Central memory CD8-positive, alpha-beta T cell (primary cell): ENCODE measurements around the gene MCEMP1.

Experiments
- ATAC-seq: fragments of 150-1000 bp; cut with Tn5 transposase; replicated peaks from 2 replicates; pipeline ENCODE4 v1.10.0; 2022; ENCODE audit warnings: mild to moderate bottlenecking, moderate FRiP score, moderate number of reproducible peaks; ENCODE audit not compliant: poor library complexity, severe bottlenecking; ENCODE audit errors: extremely low read depth
- DNase-seq, 2 donors: peaks; one replicate each; pipeline ENCODE4 v3.0.0; 2021; ENCODE audit warnings: low spot score in 2 of 2
- H3K27ac Mint-ChIP-seq: one replicate; pipeline ENCODE4 v1.8.0; 2022; ENCODE audit warnings: low read depth, mild to moderate bottlenecking, moderate library complexity, mixed read lengths
- H3K27me3 Mint-ChIP-seq: one replicate; pipeline ENCODE4 v1.8.0; 2022; ENCODE audit warnings: mixed read lengths
- H3K36me3 Mint-ChIP-seq: one replicate; pipeline ENCODE4 v1.8.0; 2022; ENCODE audit warnings: mild to moderate bottlenecking, moderate library complexity, mixed read lengths; ENCODE audit not compliant: insufficient read depth
- H3K4me1 Mint-ChIP-seq: one replicate; pipeline ENCODE4 v1.8.0; 2022; ENCODE audit warnings: mixed read lengths
- H3K4me3 Mint-ChIP-seq: one replicate; pipeline ENCODE4 v1.8.0; 2022; ENCODE audit warnings: mild to moderate bottlenecking, moderate library complexity, mixed read lengths
- H3K9me3 Mint-ChIP-seq: one replicate; pipeline ENCODE4 v1.8.0; 2022; ENCODE audit warnings: mixed read lengths

Gene MCEMP1, protein sequence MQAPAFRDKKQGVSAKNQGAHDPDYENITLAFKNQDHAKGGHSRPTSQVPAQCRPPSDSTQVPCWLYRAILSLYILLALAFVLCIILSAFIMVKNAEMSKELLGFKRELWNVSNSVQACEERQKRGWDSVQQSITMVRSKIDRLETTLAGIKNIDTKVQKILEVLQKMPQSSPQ

DNA sequence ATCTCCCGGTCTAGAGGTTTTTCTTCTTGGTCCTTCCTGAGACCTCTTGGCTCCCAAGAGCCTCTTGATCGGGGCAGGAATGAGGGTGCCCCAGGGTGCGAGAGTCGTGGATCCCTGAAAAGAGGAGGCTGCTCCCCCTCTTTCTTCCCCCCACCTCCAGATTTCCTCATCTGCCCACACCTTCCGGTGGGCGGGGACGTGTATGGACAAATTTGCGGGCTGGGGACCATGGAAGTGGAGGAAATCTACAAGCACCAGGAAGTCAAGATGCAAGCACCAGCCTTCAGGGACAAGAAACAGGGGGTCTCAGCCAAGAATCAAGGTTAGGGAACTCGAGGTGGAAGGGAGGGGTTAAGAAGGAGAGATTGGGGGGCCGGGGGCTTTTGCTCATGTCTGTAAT lies at the start of gene MCEMP1:
TSS of gene MCEMP1 (plus strand) at position 237 of the 400 bp plus-strand sequence. CDS start at position 268, 31 bp downstream.
- DNase-seq (no peak), ATAC-seq (no peak)
- Mint-ChIP-seq H3K27me3 (peaks cover 62% of the 10 kb centered on the region), H3K4me1 (peaks cover 29% of the 10 kb centered on the region), H3K27ac (no peak within 1 kb of the TSS), H3K36me3 (peaks cover 9% of the 10 kb centered on the region), H3K4me3 (no peak within 1 kb of the TSS), H3K9me3 (no peaks in the 10 kb centered on the region)

DNA sequence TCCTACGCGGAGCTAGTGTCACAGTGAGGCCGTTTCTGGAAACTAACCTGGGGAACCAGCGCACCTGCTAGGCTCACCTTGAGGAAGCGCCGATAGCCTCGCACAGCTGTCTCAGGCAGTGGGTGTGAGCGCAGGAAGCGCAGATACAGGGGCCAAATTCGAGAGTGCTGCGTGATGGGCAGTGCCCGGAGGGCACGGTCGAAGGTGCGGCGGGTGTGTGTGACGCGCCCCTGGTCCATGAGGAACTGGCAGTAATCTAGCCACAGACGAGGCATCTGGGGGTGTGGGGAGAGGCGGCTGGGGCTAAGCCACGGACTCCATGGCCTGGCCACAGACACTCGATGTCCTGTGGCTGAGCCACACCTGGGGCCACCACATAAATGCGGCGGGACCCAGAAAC lies 49.7 kb upstream of the MCEMP1 start:
- H3K4me3 Mint-ChIP-seq: peak overlapping the region; percentile 50
- H3K27ac Mint-ChIP-seq: no peak overlapping the region
- ATAC-seq (no peak), DNase-seq (no peak)
- H3K27me3 Mint-ChIP-seq: no peaks in the 10 kb centered on the region
- peaks cover 54% of the 10 kb centered on the region for H3K36me3 Mint-ChIP-seq
- peaks cover 35% of the 10 kb centered on the region for H3K4me1 Mint-ChIP-seq
- H3K9me3 Mint-ChIP-seq: no peaks in the 10 kb centered on the region

DNA sequence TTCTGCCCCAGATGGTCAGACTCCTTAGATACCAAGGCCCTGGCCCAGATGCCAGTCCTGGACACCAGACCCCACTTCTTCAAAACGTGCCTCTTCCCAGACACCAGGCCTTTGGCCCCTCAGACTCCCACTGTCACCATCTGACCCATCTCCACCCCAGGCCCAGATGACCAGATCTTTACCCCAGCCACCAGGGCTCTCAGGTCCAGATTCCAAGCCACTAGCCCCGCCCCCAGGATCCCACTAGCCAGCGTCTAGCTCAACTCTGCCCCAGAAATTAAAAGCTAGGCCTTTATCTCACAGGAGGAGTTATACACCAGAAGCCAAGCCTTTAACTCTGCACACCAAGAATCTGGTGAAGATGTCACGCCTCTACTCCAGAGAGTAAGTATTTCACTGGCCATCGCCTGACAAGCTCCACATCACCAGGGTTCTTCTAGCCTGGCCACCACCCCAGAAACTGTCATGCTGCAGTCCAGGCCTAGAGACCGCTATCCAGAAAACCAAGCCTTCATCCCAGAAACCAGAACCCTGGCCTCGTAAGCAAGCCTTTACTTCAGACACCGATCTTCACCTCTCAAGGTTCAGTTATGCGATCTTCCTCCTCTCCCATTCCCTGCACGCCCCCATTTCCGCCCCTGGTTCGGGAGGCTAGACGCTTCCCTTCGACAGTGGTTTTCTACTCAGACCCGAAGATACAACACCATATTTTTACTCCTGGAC lies 48.1 kb upstream of the MCEMP1 start:
- ATAC-seq: no peak
- H3K9me3 Mint-ChIP-seq: no peaks in the 10 kb centered on the region
- H3K27ac Mint-ChIP-seq: peak overlapping the region; percentile 100
- peaks cover 51% of the 10 kb centered on the region for H3K36me3 Mint-ChIP-seq
- H3K4me1 Mint-ChIP-seq: peaks cover 35% of the 10 kb centered on the region
- H3K4me3 Mint-ChIP-seq: peak overlapping the region; percentile 96
- DNase-seq: no peak
- H3K27me3 Mint-ChIP-seq: no peaks in the 10 kb centered on the region

DNA sequence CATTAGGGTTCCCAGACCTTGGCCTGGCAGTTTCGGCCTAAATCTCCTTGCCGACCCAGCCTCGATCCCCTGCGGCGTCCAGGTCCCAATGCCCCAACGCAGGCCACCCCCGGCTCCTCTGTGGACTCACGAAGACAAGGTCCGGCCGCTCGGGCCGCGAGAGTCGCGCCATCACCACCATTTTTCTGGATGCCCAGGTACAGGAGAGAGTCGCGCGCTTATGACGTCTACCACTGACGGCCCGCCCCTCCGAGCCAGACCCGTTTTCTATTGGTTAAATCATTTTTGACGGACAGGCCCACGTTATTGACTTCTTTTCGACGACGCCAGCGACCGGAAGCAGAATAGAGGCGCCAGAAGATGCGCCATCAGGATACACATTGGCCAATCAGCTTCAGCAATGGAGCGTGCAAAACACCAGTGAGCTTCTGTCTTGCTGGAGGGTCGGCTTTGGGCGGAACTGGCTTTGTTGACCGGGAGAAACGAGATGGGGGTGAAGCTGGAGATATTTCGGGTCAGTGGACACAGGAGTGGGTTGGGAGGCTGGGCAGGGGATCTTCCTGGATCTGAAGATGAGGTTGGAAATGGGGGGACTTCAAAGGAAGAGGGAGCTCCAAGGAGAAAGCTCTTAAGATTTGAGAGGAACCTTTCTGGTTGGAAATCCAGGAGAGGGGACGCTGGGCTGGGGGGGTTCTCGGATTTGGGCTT lies 47.4 kb upstream of the MCEMP1 start, which contains the start of the genes PET100 and XAB2:
TSS of gene PET100 (plus strand) at position 447 of the 708 bp plus-strand sequence. CDS start at position 488, 41 bp downstream.
TSS of gene XAB2 (minus strand) at position 199 of the 708 bp plus-strand sequence. CDS start at position 181, 18 bp downstream.
- H3K27me3 Mint-ChIP-seq: no peaks in the 10 kb centered on the region
- H3K9me3 Mint-ChIP-seq: no peaks in the 10 kb centered on the region
- H3K27ac Mint-ChIP-seq: peak within 1 kb of the TSS; percentile 100
- peak within 1 kb of the TSS; percentile 96 for H3K4me3 Mint-ChIP-seq
- DNase-seq (peak; percentile 92 to 96), ATAC-seq (peak; percentile 100)
- peaks cover 41% of the 10 kb centered on the region for H3K4me1 Mint-ChIP-seq
- H3K36me3 Mint-ChIP-seq: peaks cover 46% of the 10 kb centered on the region

DNA sequence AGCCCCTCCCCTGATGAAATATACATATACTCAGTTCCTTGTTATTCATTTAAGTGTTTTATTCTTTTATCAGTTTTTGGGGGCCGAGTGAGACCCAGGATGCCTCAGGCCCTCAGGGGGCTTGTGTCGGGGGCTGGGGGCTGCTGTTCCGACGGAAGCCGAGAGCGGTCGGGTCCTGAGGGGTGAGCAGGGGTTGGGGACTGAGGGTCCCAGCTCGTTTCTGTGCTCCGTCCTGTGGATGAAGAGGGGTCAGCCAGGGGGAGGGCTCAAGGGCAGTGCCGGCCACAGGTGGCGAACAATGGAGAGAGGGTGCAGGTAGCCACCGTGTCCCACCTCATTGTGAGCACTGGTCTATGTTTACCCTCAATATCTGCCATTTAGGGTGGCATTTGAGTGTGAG lies 45.3 kb upstream of the MCEMP1 start:
- Mint-ChIP-seq H3K4me3 (no peak overlapping the region), H3K9me3 (no peaks in the 10 kb centered on the region), H3K27me3 (no peaks in the 10 kb centered on the region), H3K36me3 (peaks cover 33% of the 10 kb centered on the region), H3K4me1 (peaks cover 45% of the 10 kb centered on the region), H3K27ac (no peak overlapping the region)
- no peak for ATAC-seq
- no peak for DNase-seq

DNA sequence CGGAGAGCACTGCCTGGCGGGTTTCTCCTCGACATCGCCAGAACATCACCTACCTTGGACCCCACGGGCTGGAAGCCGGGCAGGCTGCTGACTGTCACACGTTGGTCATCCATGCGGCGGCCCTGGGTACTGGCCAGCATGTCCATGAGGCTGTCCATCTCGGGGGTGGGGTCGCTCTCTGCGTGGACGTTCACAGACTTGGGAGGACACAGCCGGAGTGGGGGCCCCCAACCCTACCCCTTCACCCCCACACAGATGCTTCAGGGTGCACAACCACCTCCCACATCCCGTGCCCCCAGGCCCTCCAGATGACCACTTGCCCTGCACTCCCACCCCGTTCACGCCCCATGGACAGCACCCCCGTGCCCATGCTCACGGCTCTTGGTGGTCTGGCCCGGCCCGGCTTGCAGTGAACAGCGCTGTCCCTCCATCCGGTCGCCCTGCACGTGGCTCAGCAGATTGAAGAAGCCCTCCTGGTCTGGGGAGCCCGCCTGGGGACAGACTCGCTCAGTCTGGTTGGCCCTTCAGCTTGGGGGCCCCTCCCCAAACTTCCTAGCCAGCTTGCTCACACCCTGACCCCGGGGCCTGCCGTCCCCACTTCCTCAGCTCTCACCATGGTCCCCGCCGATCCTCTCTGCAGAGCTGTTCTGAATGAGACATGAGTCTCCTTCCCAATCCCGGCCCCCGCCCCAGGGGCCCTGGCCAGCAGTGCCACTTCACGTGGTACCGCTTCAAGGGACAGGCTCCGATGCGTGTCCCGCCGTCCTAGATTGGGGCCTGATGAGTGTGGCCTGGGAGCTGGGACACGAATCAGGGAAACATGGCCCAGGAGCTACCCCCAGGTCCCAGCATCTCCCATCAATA lies 44.3 kb upstream of the MCEMP1 start:
- Mint-ChIP-seq H3K36me3 (peaks cover 28% of the 10 kb centered on the region), H3K4me1 (peaks cover 41% of the 10 kb centered on the region), H3K9me3 (no peaks in the 10 kb centered on the region), H3K27ac (peak overlapping the region; percentile 22), H3K27me3 (no peaks in the 10 kb centered on the region), H3K4me3 (no peak overlapping the region)
- ATAC-seq (no peak), DNase-seq (no peak)

DNA sequence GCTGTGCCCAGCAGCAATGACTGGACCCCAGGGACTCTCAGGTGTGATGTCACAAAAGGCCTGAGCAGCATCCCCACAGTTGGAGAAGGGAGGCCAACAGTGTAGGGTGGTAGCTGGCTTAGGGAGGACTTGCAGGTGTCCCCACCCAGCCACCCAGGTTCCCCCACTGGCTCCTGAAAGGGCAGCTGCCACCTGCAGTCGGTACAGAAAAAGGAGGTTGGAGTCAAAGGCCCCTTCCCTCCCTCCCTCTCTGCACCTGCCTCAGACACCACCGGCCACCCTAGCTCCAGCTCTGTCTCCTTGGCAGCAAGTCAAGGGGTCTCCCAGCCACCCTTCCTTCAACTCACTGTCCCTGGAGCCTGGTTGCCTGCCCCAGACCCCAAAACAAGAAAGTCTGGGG lies 43.2 kb upstream of the MCEMP1 start, which contains the start of gene PCP2:
TSS of gene PCP2 (minus strand) at position 22 of the 400 bp plus-strand sequence. CDS start 262 bp downstream, outside the sequence.
- Mint-ChIP-seq H3K36me3 (peaks cover 28% of the 10 kb centered on the region), H3K4me1 (peaks cover 45% of the 10 kb centered on the region), H3K4me3 (no peak within 1 kb of the TSS), H3K27ac (peak within 1 kb of the TSS; percentile 22), H3K27me3 (no peaks in the 10 kb centered on the region), H3K9me3 (no peaks in the 10 kb centered on the region)
- ATAC-seq (no peak), DNase-seq (no peak)

DNA sequence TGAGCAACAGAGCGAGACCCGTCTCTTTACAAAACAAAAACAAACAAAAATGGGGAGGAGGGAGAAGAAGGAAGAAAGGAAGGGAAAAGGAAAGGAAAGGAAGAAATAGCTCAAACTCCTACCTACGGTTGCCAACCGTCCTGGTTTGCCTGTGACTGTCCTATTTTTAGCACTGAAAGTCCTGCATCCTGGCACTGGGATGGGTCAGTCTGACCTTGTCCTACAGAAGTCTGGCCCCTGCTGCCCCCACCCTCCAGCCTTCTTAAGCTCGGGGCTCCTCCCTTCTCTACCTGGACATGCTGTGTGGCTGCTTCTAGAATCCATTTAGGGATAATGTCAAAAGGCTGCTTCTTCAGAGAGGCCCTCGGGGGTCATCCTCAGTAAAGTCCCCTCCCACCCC lies 41.2 kb upstream of the MCEMP1 start:
- Mint-ChIP-seq H3K4me1 (peaks cover 42% of the 10 kb centered on the region), H3K4me3 (peak overlapping the region; percentile 85), H3K27ac (no peak overlapping the region), H3K27me3 (no peaks in the 10 kb centered on the region), H3K9me3 (no peaks in the 10 kb centered on the region), H3K36me3 (peaks cover 13% of the 10 kb centered on the region)
- DNase-seq (no peak), ATAC-seq (no peak)

DNA sequence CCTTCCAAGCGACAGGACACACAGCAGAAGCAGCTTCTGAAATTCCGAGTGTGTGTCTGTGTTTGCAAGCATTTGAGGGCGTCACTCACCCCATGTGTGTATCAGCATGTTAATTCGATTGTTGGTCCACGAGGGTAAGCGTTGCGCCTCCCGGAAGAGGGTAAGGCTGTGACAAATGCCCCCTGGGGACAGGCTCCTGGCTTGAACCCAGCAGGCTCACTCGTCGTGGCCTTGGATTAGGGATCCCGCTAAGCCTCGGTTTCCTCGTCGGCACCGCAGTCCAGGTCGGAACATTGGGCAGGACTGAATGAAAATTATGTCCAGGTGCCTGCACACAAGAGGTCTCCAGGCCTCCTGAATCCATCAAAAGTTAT lies 40.6 kb upstream of the MCEMP1 start:
- H3K27me3 Mint-ChIP-seq: no peaks in the 10 kb centered on the region
- H3K36me3 Mint-ChIP-seq: peaks cover 14% of the 10 kb centered on the region
- H3K9me3 Mint-ChIP-seq: no peaks in the 10 kb centered on the region
- H3K4me3 Mint-ChIP-seq: peak overlapping the region; percentile 85
- ATAC-seq (no peak), DNase-seq (no peak)
- H3K4me1 Mint-ChIP-seq: peaks cover 39% of the 10 kb centered on the region
- peak overlapping the region; percentile 90 for H3K27ac Mint-ChIP-seq

DNA sequence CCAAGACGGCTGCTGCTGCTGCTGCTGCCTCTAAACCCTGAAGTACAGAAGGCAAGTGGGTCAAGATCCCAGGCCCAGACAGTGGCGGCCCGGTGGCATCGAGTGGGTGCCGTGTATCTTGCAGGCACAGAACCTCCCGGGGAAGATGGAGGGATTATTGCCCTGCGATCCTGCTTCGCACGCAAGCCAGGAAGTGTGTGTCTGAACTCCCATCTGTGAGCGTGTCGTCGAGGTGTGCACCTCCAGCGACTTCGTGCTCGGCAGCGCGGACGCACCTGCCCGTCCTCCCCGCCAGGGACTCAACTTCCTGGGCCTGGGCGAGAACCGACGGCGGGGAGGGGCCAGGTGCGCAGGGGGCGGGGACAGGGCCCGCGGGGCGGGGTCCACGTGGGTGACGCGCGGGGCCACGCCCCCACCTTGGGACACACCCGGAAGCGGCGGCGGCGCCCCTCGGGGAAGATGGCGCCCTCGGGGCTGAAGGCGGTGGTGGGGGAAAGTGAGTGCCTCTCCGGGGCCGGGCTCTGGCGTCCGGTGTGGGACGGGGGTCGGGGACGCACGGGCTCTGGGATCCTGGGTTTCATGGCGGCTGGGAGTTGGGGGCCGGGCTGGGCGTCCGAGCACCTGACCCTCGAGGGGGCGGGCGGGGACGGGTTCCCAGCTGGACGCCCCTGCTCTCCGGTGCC lies 40.1 kb upstream of the MCEMP1 start, which contains the start of gene STXBP2:
TSS of gene STXBP2 (plus strand) at position 420 of the 683 bp plus-strand sequence. CDS start at position 460, 40 bp downstream.
- Mint-ChIP-seq H3K27ac (peak within 1 kb of the TSS; percentile 90), H3K36me3 (peaks cover 13% of the 10 kb centered on the region), H3K9me3 (no peaks in the 10 kb centered on the region), H3K4me3 (peak within 1 kb of the TSS; percentile 85), H3K27me3 (no peaks in the 10 kb centered on the region), H3K4me1 (peaks cover 39% of the 10 kb centered on the region)
- DNase-seq (peak; percentile 84 to 89), ATAC-seq (peak; percentile 91)

DNA sequence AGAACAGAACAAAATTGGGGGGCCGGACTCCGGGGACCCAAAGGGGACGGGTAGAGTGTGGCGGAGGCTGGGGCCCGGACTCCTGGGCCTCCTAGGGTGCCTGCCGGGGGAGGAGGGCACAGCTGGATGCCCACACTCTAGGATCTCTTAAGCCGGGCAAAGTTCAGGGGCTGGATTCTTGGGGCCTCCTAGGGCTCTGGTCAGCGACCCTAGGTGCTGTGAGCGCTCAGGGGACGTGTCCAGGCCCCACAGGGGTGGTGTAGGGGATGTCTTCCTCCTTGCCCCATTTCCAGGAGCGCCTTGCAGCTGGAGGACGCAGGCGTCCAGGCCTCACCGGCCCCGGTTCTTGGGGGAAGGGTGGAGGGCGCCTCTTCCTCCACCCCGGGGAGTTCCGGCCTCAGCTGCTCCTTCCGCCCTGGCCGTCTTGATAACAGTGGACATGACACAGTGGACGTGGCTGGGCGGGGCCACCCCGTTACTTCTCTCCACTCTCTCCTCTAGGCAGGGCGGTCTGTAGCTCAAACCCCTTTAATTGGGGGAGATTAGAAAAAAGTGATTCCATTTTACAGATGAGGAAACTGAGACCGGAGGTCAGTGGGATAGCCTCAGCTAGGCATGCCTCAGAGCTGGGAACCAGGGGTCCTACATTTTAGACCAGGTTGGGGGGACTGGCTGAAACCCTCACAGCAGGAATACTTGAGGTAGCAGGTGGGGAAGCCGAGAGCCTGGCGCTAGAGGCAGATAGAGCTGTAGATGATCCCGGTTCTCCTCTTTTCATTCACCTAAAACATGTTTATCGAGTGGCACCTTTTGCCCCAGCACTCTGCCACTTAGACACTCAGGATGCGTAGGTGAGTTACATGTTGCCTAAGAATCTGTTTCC lies 39.3 kb upstream of the MCEMP1 start:
- Mint-ChIP-seq H3K27me3 (no peaks in the 10 kb centered on the region), H3K4me3 (peak overlapping the region; percentile 85), H3K27ac (peak overlapping the region; percentile 90), H3K36me3 (peaks cover 15% of the 10 kb centered on the region), H3K4me1 (peaks cover 39% of the 10 kb centered on the region), H3K9me3 (no peaks in the 10 kb centered on the region)
- ATAC-seq: peak; percentile 30
- no peak for DNase-seq
